GM08714 (cell line): ENCODE measurements around the gene MTUS2.

Source experiments
- H3K4me3 ChIP-seq: fragments of 200-500 bp; sonication (Bioruptor generic); 2 replicates; pipeline ENCODE4 v1.5.1; 2014; ENCODE audit warnings: mild to moderate bottlenecking, low read length, inconsistent platforms
- ZNF274 ChIP-seq: IDR thresholded peaks from 2 replicates; pipeline ENCODE4 v1.6.1; 2012; ENCODE audit warnings: mild to moderate bottlenecking, low read depth, low read length

MTUS2 gene

GRCh38 chr13:29540799-29541198 is 720.7 kb downstream of the MTUS2 start:
- H3K4me3 ChIP-seq, result no peak overlapping the region
- no peak for TF ChIP-seq ZNF274

DNA sequence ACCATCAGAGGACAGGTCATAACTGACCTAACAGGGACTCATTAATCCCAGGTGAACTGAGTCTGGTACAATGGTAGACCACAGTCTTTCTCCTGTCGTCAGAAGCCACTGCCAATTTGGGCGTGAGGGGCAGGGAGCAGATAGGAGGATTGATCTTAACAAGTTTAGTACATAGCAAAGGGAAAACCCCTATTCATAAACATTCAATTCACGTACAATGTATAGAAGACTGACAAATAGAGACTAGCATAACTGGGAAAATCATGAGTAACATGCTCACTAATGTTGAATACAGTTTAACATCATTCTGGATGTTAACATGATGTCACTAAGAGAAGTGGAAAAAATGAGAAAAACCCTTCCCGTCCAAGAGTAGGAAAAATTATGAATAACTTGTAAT is 721.3 kb downstream of the MTUS2 start:
- H3K4me3 ChIP-seq, result no peak overlapping the region
- no peak for TF ChIP-seq ZNF274

DNA sequence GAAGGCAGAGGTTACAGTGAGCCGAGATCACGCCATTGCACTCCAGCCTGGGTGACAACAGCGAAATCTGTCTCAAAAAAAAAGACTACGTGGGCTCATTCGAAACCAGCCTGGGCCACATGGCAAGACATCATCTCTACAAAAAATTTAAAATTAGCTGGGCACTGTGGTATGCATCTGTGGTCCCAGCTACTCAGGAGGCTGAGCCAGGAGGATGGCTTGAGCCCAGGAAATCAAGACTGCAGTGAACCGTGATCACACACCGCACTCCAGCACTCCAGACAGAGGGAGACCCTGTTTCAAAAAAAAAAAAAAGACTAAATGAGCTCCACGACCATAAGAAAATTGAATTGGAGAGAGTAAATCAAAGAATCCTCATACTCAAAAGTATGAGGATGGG is 722.2 kb downstream of the MTUS2 start:
- TF ChIP-seq ZNF274, result no peak

GRCh38 chr13:29543230-29544215 is 723.4 kb downstream of the MTUS2 start:
- H3K4me3 ChIP-seq, result no peak overlapping the region
- TF ChIP-seq ZNF274, result no peak

More for the DNA sequence above, 722.2 kb downstream of the MTUS2 start:
- no peak overlapping the region for H3K4me3 ChIP-seq

DNA sequence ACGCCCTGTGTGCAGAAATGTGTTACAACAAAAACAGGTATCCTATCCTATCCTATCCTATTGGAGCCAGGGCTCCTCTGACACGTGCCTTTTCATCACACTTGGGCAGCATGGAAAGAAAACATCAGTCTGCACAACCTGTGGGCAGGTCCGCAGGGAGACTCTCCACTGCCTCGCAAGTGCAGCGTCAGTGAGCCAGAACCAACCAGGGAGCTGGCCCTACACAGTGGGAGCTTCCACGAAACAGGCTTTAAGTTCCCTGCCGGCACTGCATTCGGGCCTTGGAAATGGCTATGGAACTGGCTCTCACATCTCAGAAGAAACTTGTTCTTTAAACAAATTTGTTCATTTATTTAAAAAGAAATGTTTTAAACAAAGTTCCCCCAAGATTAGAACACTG is 725.8 kb downstream of the MTUS2 start:
- no peak for TF ChIP-seq ZNF274
- H3K4me3 ChIP-seq, result no peak overlapping the region

GRCh38 chr13:29546662-29547061 is 726.5 kb downstream of the MTUS2 start:
- H3K4me3 ChIP-seq, result no peak overlapping the region
- no peak for TF ChIP-seq ZNF274

DNA sequence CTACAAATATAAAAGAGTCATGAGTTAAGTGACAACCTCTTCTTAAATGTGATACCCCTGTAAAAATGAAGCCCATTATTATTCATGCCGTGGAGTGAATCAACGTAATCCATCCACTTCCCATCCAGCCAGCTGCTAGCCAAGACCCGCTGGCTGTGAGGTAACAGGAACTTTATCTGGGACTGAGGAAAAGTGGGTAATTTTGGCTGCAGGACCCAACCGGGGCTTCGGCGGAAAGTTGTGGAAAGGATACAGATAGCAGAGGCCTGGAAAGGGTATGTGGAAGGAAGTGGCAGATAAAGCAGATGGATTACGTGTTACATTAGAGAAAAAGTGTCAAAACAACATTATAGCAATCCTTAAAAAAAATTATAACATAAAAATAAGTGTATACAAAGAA is 727.0 kb downstream of the MTUS2 start:
- no peak for TF ChIP-seq ZNF274

DNA sequence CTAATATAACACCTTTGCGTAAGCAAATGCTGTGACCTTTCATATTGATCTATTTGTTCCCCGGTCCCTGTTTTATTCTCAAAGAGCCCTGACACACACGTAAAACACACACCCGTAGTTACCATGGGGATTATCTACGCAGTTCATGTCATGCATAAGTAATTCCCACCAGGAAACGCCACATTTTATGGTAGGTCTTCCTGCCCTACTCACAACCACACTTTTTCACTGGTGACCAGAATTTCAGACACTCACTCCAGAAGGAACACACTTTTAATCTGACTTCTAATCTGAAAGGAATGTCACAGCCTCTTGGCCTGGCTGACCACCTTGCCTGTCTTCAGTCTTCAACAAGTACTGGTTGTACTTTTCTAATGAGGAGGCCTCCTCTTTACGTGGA is 728.6 kb downstream of the MTUS2 start:
- no peak overlapping the region for H3K4me3 ChIP-seq
- no peak for TF ChIP-seq ZNF274

More for the DNA sequence above, 727.0 kb downstream of the MTUS2 start:
- H3K4me3 ChIP-seq, result no peak overlapping the region

GRCh38 chr13:29550430-29550988 is 730.4 kb downstream of the MTUS2 start:
- no peak for TF ChIP-seq ZNF274

GRCh38 chr13:29551214-29551613 is 731.1 kb downstream of the MTUS2 start:
- H3K4me3 ChIP-seq, result no peak overlapping the region
- no peak for TF ChIP-seq ZNF274

More at GRCh38 chr13:29550430-29550988, 730.4 kb downstream of the MTUS2 start:
- no peak overlapping the region for H3K4me3 ChIP-seq
